SK-N-SH (cell line): Measurements from ENCODE around the gene UCN.

Experiments used
- CTCF ChIP-seq: fragments of 200-600 bp; sonication (generic); IDR thresholded peaks from 2 replicates; pipeline ENCODE4 v1.6.1; 2017; ENCODE audit warnings: antibody characterized with exemption, mild to moderate bottlenecking, moderate library complexity
- MAX ChIP-seq: IDR thresholded peaks from 2 replicates; pipeline ENCODE4 v1.4.0; 2012; ENCODE audit warnings: low read depth
- PBX3 ChIP-seq: IDR thresholded peaks from 2 replicates; pipeline ENCODE4; 2012
- SIN3A ChIP-seq: IDR thresholded peaks from 2 replicates; pipeline ENCODE4 v1.6.1; 2012; ENCODE audit warnings: low read depth, mild to moderate bottlenecking, low read length, moderate library complexity, borderline replicate concordance
- TCF12 ChIP-seq: IDR thresholded peaks from 2 replicates; pipeline ENCODE4 v1.4.0; 2012

- TF ChIP-seq CTCF (no peak), TCF12 (no peak), SIN3A (no peak), PBX3 (no peak), MAX (no peak)
Observed at GRCh38 chr2:27314709-27315108, 6.5 kb upstream of the UCN start.
